GM18526 (cell line): ENCODE results near the gene ATP5F1D.

Experiments
- POLR2A ChIP-seq: IDR thresholded peaks from 3 replicates; pipeline ENCODE4 v1.6.1; 2011; ENCODE audit not compliant: insufficient read length; ENCODE audit errors: extremely low read depth

ATP5F1D gene

DNA sequence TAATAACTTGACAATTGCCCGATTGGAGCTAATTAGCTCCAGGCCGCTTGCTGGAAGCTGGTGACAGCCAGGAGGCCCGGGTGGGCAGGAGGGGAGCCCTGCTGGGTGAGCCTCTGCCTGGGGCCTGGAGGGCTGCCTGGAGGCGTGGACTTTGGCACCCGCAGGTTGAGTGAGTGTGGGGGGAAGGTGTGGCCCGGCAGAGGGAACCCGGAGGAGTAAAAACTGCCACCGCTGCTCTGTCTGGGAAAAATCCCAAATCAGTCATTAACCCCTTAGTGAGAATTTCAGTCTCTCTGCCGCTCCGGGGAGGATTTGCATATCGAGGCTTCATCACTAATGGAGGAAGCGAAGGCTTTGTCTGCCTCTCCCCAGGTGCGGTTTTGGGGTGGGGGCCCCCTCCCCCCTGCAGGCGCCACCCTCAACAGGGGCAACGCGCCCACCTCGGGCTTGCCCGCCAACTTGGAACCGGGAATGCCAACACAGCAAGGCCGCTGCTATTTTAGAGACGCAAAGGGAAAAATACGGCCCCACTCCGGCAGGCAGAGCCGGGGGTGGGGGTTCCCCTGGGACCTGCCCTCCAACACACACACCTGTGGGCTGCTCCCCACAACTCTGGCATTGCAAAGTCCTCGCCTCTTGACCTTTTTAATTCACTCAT, 50.3 kb downstream of the ATP5F1D start:
- TF ChIP-seq POLR2A = no peak

DNA sequence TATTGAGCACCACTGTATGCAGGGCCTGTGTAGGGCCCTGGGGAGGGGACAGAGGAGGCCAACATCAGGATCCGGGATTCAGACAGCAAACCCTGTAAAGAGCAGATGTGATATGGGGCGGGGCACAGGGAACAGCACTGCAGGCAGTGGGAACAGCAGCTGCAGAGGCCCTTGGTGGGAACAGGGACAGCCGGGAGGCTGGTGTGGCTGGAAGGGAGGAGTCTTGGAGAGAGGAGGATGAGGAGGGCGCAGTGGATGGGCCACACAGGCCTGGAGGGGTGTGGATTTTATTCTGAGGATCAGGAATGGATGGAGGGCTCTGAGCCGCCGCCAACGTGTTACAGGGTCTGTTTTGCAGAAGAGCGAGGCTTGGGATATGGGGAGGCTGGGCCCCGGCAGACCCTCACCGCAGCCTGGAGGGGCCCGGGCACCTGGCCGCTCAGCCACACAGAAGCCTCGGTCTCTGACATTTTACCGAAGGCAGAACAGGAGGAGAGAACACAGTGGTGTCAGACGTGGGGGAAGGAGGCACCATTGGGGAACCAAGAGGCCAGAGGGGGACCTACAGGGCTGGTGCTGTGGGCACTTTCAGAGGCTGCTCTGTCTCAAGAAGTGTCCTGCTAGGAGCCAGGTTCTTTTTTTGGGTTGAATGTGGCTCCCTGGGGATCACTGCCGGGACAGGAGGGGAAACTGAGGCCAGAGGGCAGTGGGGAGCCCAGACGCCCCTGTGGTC, 51.0 kb downstream of the ATP5F1D start:
- TF ChIP-seq POLR2A = no peak

DNA sequence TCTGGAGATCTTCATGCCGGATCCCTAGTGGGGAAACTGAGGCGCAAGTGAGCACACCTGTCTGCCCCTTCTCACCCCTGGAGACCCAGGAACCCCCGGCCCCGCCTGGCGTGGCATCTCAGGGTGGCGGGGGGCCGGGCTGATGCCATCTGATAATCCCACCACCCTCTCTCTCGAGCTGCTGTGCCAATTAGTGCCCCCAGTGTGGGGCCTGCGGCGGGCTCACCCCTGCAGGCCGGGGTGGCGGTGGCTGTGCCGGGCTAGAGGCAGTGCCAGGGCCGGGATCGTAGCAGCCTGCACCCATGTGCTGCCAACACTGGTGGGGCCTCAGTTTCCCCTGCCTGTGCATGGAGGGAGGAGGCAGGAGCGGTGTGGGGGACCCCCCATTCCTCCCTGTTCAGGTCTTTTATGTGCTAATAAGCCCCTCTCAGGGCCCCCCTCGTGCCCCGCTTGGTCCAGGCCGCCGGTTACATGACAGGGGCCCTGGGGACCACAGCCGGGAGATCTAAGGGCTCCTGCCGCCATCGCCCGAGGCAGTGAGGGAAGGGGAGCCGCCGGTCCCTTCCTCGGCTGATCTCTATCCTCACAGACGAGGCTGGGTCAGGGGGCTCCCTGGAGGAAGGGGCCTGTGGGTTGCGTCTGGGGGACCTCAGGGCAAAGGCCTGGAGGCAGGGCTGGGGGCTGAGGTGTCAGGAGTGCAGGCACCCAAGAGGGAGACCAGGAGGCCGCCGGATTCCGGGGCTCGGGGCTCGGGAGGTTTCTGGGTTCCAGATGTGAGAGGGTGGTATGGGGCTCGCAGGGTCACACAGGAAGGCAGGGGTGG, 52.4 kb downstream of the ATP5F1D start:
- TF ChIP-seq POLR2A = no peak
